ENCODE results near the gene TBXT.

DNA sequence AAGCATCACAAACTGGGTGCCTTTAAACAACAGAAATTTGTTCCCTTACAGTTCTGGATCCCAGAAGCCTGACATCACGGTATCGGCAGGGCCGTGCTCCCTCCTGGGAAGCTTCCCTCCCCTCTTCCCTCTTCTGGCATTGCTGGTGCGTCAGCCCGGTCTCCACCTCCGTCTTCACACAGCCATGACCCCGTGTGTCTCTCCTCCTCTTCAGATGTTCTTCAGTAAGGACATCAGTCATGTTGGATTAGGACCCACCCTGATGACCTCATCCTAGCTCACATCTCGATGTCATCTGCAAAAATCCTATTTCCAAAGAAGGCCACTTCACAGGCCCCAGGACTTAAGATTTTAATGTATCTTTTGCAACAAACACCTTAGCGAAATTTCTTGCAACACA, 38.4 kb upstream of the TBXT start:
- TF ChIP-seq, protein P1, sequence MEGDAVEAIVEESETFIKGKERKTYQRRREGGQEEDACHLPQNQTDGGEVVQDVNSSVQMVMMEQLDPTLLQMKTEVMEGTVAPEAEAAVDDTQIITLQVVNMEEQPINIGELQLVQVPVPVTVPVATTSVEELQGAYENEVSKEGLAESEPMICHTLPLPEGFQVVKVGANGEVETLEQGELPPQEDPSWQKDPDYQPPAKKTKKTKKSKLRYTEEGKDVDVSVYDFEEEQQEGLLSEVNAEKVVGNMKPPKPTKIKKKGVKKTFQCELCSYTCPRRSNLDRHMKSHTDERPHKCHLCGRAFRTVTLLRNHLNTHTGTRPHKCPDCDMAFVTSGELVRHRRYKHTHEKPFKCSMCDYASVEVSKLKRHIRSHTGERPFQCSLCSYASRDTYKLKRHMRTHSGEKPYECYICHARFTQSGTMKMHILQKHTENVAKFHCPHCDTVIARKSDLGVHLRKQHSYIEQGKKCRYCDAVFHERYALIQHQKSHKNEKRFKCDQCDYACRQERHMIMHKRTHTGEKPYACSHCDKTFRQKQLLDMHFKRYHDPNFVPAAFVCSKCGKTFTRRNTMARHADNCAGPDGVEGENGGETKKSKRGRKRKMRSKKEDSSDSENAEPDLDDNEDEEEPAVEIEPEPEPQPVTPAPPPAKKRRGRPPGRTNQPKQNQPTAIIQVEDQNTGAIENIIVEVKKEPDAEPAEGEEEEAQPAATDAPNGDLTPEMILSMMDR (IDR thresholded peaks at IDR 0.05) = no peak
- TF ChIP-seq POLR2A (IDR thresholded peaks at IDR 0.05) = no peak
